Measurements from ENCODE around the gene DENND1A.

DENND1A gene

GRCh38 chr9:123460091-123460490 lies 469.8 kb downstream of the DENND1A start:
- H3K9me3 Mint-ChIP-seq, result no peaks in the 10 kb centered on the region
- no peak overlapping the region for H3K4me3 Mint-ChIP-seq
- no peaks in the 10 kb centered on the region for H3K4me1 Mint-ChIP-seq
- H3K27me3 Mint-ChIP-seq, result no peaks in the 10 kb centered on the region
- no peak overlapping the region for H3K27ac Mint-ChIP-seq
- DNase-seq (no peak), ATAC-seq (no peak)

- H3K27ac Mint-ChIP-seq, result peak overlapping the region in 1 of 2 donors; percentile 21
- H3K4me1 Mint-ChIP-seq, result no peaks in the 10 kb centered on the region
- H3K27me3 Mint-ChIP-seq, result no peaks in the 10 kb centered on the region
- no peak overlapping the region for H3K4me3 Mint-ChIP-seq
- ATAC-seq, result no peak
- DNase-seq, result no peak
- H3K9me3 Mint-ChIP-seq, result no peaks in the 10 kb centered on the region
Observed at GRCh38 chr9:123457583-123457982, 472.3 kb downstream of the DENND1A start.

GRCh38 chr9:123456011-123456410 lies 473.9 kb downstream of the DENND1A start:
- ATAC-seq, result no peak

GRCh38 chr9:123455187-123455586 lies 474.7 kb downstream of the DENND1A start:
- DNase-seq, result no peak
- Mint-ChIP-seq H3K4me3 (no peak overlapping the region), H3K9me3 (no peaks in the 10 kb centered on the region), H3K27ac (no peak overlapping the region), H3K27me3 (no peaks in the 10 kb centered on the region), H3K4me1 (no peaks in the 10 kb centered on the region)
- no peak for ATAC-seq

More at GRCh38 chr9:123456011-123456410, 473.9 kb downstream of the DENND1A start:
- H3K27me3 Mint-ChIP-seq, result no peaks in the 10 kb centered on the region
- no peaks in the 10 kb centered on the region for H3K4me1 Mint-ChIP-seq
- H3K4me3 Mint-ChIP-seq, result no peak overlapping the region
- H3K27ac Mint-ChIP-seq, result peak overlapping the region in 1 of 2 donors; percentile 21
- no peaks in the 10 kb centered on the region for H3K9me3 Mint-ChIP-seq
- no peak for DNase-seq

GRCh38 chr9:123454361-123454760 lies 475.6 kb downstream of the DENND1A start:
- no peak for DNase-seq
- Mint-ChIP-seq H3K4me1 (no peaks in the 10 kb centered on the region), H3K9me3 (no peaks in the 10 kb centered on the region), H3K4me3 (no peak overlapping the region), H3K27me3 (no peaks in the 10 kb centered on the region), H3K27ac (no peak overlapping the region)
- ATAC-seq, result no peak

- Mint-ChIP-seq H3K9me3 (no peaks in the 10 kb centered on the region), H3K4me1 (no peaks in the 10 kb centered on the region), H3K4me3 (no peak overlapping the region), H3K27ac (no peak overlapping the region), H3K27me3 (no peaks in the 10 kb centered on the region)
- ATAC-seq (no peak), DNase-seq (no peak)
Observed at GRCh38 chr9:123453831-123454321, 476.1 kb downstream of the DENND1A start.

- no peaks in the 10 kb centered on the region for H3K9me3 Mint-ChIP-seq
- ATAC-seq (no peak), DNase-seq (no peak)
- H3K4me1 Mint-ChIP-seq, result no peaks in the 10 kb centered on the region
- H3K27me3 Mint-ChIP-seq, result no peaks in the 10 kb centered on the region
- peak overlapping the region in 1 of 2 donors; percentile 32 for H3K27ac Mint-ChIP-seq
- H3K4me3 Mint-ChIP-seq, result no peak overlapping the region
Observed at GRCh38 chr9:123453076-123453667, 476.8 kb downstream of the DENND1A start.

GRCh38 chr9:123450996-123451395 lies 478.9 kb downstream of the DENND1A start:
- Mint-ChIP-seq H3K9me3 (no peaks in the 10 kb centered on the region), H3K4me1 (no peaks in the 10 kb centered on the region), H3K27me3 (no peaks in the 10 kb centered on the region), H3K27ac (no peak overlapping the region), H3K4me3 (no peak overlapping the region)
- ATAC-seq, result no peak
- DNase-seq, result no peak

- no peak overlapping the region for H3K4me3 Mint-ChIP-seq
- ATAC-seq (no peak), DNase-seq (no peak)
- no peaks in the 10 kb centered on the region for H3K27me3 Mint-ChIP-seq
- no peaks in the 10 kb centered on the region for H3K4me1 Mint-ChIP-seq
- H3K9me3 Mint-ChIP-seq, result no peaks in the 10 kb centered on the region
- no peak overlapping the region for H3K27ac Mint-ChIP-seq
Observed at GRCh38 chr9:123450098-123450770, 479.7 kb downstream of the DENND1A start.

GRCh38 chr9:123447934-123448646 lies 481.8 kb downstream of the DENND1A start:
- Mint-ChIP-seq H3K27ac (no peak overlapping the region), H3K27me3 (no peaks in the 10 kb centered on the region), H3K4me3 (no peak overlapping the region), H3K9me3 (no peaks in the 10 kb centered on the region), H3K4me1 (no peaks in the 10 kb centered on the region)
- DNase-seq (no peak), ATAC-seq (no peak)

GRCh38 chr9:123445981-123446610 lies 483.8 kb downstream of the DENND1A start:
- Mint-ChIP-seq H3K27me3 (no peaks in the 10 kb centered on the region), H3K4me3 (no peak overlapping the region), H3K4me1 (no peaks in the 10 kb centered on the region), H3K27ac (peak overlapping the region in 1 of 2 donors; percentile 20), H3K9me3 (no peaks in the 10 kb centered on the region)
- no peak for DNase-seq
- no peak for ATAC-seq

- Mint-ChIP-seq H3K27ac (no peak overlapping the region), H3K4me1 (no peaks in the 10 kb centered on the region), H3K27me3 (no peaks in the 10 kb centered on the region), H3K9me3 (no peaks in the 10 kb centered on the region), H3K4me3 (no peak overlapping the region)
- DNase-seq (no peak), ATAC-seq (no peak)
Observed at GRCh38 chr9:123445116-123445515, 484.8 kb downstream of the DENND1A start.

- DNase-seq, result no peak
- Mint-ChIP-seq H3K4me1 (no peaks in the 10 kb centered on the region), H3K4me3 (no peak overlapping the region), H3K27ac (no peak overlapping the region), H3K9me3 (no peaks in the 10 kb centered on the region), H3K27me3 (no peaks in the 10 kb centered on the region)
- ATAC-seq, result no peak
Observed at GRCh38 chr9:123441769-123442168, 488.2 kb downstream of the DENND1A start.

GRCh38 chr9:123440256-123440655 lies 489.7 kb downstream of the DENND1A start:
- Mint-ChIP-seq H3K4me3 (no peak overlapping the region), H3K27me3 (no peaks in the 10 kb centered on the region), H3K27ac (no peak overlapping the region), H3K9me3 (no peaks in the 10 kb centered on the region), H3K4me1 (no peaks in the 10 kb centered on the region)
- ATAC-seq (no peak), DNase-seq (no peak)

- Mint-ChIP-seq H3K27me3 (no peaks in the 10 kb centered on the region), H3K4me3 (no peak overlapping the region), H3K27ac (no peak overlapping the region), H3K4me1 (no peaks in the 10 kb centered on the region), H3K9me3 (no peaks in the 10 kb centered on the region)
- ATAC-seq (no peak), DNase-seq (no peak)
Observed at GRCh38 chr9:123438821-123439220, 491.1 kb downstream of the DENND1A start.

GRCh38 chr9:123438321-123438720 lies 491.6 kb downstream of the DENND1A start:
- H3K9me3 Mint-ChIP-seq, result no peaks in the 10 kb centered on the region
- DNase-seq, result no peak

More at GRCh38 chr9:123438321-123438720, 491.6 kb downstream of the DENND1A start:
- Mint-ChIP-seq H3K27me3 (no peaks in the 10 kb centered on the region), H3K4me1 (no peaks in the 10 kb centered on the region), H3K27ac (peak overlapping the region in 1 of 2 donors; percentile 79), H3K4me3 (no peak overlapping the region)
- ATAC-seq, result no peak
